ENCODE measurements around the gene NEUROG1. TPM values are rescaled to one million over a fixed set of nuclear protein-coding genes. Genes with fewer than 3 reads are reported as not detected.

The NEUROG1 gene
- total RNA-seq, 1 donor from 2014 or later = 0.04 TPM

- H3K27me3 ChIP-seq (ENCODE audit: control insufficient read depth, insufficient read depth, low read length) = peaks cover 4% of the 10 kb centered on the region
- DNase-seq (ENCODE audit: low read depth) = no peak
- H3K36me3 ChIP-seq (ENCODE audit: control insufficient read depth, insufficient read depth, low read length) = no peaks in the 10 kb centered on the region
These were observed 18.1 kb downstream of the NEUROG1 start for GRCh38 chr5:135517631-135518030.

GRCh38 chr5:135514116-135514515 is 21.6 kb downstream of the NEUROG1 start:
- TF ChIP-seq, protein P1, sequence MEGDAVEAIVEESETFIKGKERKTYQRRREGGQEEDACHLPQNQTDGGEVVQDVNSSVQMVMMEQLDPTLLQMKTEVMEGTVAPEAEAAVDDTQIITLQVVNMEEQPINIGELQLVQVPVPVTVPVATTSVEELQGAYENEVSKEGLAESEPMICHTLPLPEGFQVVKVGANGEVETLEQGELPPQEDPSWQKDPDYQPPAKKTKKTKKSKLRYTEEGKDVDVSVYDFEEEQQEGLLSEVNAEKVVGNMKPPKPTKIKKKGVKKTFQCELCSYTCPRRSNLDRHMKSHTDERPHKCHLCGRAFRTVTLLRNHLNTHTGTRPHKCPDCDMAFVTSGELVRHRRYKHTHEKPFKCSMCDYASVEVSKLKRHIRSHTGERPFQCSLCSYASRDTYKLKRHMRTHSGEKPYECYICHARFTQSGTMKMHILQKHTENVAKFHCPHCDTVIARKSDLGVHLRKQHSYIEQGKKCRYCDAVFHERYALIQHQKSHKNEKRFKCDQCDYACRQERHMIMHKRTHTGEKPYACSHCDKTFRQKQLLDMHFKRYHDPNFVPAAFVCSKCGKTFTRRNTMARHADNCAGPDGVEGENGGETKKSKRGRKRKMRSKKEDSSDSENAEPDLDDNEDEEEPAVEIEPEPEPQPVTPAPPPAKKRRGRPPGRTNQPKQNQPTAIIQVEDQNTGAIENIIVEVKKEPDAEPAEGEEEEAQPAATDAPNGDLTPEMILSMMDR (IDR thresholded peaks at IDR 0.05; ENCODE audit: insufficient read depth, low read length, poor library complexity, severe bottlenecking) = no peak
- Histone ChIP-seq H3K27me3 (ENCODE audit: control insufficient read depth, insufficient read depth, low read length) (peaks cover 12% of the 10 kb centered on the region), H3K4me3 (ENCODE audit: low read depth, low read length) (no peak overlapping the region), H3K36me3 (ENCODE audit: control insufficient read depth, insufficient read depth, low read length) (no peaks in the 10 kb centered on the region)
- no peak for DNase-seq (ENCODE audit: low read depth)

More at GRCh38 chr5:135517631-135518030, 18.1 kb downstream of the NEUROG1 start:
- no peak overlapping the region for H3K4me3 ChIP-seq (ENCODE audit: low read depth, low read length)
- TF ChIP-seq, protein P1 (IDR thresholded peaks at IDR 0.05; ENCODE audit: insufficient read depth, low read length, poor library complexity, severe bottlenecking) = no peak

- H3K4me3 ChIP-seq (ENCODE audit: low read depth, low read length) = no peak overlapping the region
- DNase-seq (ENCODE audit: low read depth) = no peak
- TF ChIP-seq, protein P1 (IDR thresholded peaks at IDR 0.05; ENCODE audit: insufficient read depth, low read length, poor library complexity, severe bottlenecking) = no peak
- no peaks in the 10 kb centered on the region for H3K36me3 ChIP-seq (ENCODE audit: control insufficient read depth, insufficient read depth, low read length)
- peaks cover 27% of the 10 kb centered on the region for H3K27me3 ChIP-seq (ENCODE audit: control insufficient read depth, insufficient read depth, low read length)
These were observed 23.8 kb downstream of the NEUROG1 start for GRCh38 chr5:135511761-135512575.

DNA sequence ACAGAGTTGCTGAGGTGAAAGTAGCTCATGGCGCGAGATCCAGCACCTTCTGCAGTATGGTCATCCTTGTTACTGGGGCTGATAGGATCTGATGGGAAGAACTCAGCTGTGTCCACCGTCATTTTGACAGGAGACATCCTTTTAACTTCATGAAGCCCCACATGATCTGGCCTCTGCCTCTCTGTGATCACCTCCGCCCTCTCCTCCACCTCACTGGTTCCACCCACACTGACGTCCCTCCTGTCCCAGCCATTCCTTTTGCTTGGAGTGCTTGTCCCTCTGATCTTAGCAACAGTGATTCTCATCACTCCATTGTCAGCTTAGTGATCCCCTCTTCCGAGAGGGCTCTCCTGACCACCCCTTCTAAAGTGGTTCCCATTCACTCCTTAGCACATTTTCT is 25.8 kb downstream of the NEUROG1 start:
- TF ChIP-seq, protein P1 (IDR thresholded peaks at IDR 0.05; ENCODE audit: insufficient read depth, low read length, poor library complexity, severe bottlenecking) = no peak
- Histone ChIP-seq H3K4me3 (ENCODE audit: low read depth, low read length) (no peak overlapping the region), H3K27me3 (ENCODE audit: control insufficient read depth, insufficient read depth, low read length) (peaks cover 27% of the 10 kb centered on the region), H3K36me3 (ENCODE audit: control insufficient read depth, insufficient read depth, low read length) (no peaks in the 10 kb centered on the region)
- no peak for DNase-seq (ENCODE audit: low read depth)

DNA sequence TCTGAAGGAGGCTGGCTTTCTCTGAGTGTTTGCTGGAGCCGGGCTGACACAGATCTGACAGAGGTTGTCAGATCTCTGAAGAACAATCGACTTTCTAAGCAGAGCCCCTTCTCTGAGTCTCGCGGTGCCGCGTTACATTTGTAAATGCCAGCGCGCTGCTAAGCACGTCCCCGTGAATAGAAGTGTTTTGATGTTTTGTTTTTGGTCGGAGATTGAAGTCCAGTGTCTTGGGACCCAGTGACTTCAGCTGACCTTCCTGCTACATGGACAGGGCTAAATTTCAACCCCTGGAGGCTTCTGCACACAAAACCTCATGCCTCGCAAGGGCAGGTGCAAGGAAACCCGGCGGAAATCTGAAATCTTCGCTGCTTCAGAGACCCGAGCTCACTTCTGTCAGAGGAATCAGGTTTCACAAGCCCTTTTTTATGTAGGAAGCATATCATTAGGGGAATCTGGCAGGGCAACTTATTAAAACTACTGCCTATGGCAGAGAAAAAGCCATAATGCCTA is 27.2 kb downstream of the NEUROG1 start:
- peaks cover 27% of the 10 kb centered on the region for H3K27me3 ChIP-seq (ENCODE audit: control insufficient read depth, insufficient read depth, low read length)

More for the DNA sequence above, 27.2 kb downstream of the NEUROG1 start:
- Histone ChIP-seq H3K36me3 (ENCODE audit: control insufficient read depth, insufficient read depth, low read length) (no peaks in the 10 kb centered on the region), H3K4me3 (ENCODE audit: low read depth, low read length) (no peak overlapping the region)
- no peak for DNase-seq (ENCODE audit: low read depth)
- TF ChIP-seq, protein P1 (IDR thresholded peaks at IDR 0.05; ENCODE audit: insufficient read depth, low read length, poor library complexity, severe bottlenecking) = no peak
